Activated CD8-positive, alpha-beta memory T cell treated with anti-CD3 and anti-CD28 coated beads for 24 hours (primary cell): Measurements from ENCODE around the gene NELFB.
A peak's percentile ranks its signal among the peaks of the same experiment; 100 is the strongest.

ENCODE experiments used
- DNase-seq: peaks from one replicate; pipeline ENCODE4 v3.0.0-alpha.2; 2020

Gene NELFB

DNA sequence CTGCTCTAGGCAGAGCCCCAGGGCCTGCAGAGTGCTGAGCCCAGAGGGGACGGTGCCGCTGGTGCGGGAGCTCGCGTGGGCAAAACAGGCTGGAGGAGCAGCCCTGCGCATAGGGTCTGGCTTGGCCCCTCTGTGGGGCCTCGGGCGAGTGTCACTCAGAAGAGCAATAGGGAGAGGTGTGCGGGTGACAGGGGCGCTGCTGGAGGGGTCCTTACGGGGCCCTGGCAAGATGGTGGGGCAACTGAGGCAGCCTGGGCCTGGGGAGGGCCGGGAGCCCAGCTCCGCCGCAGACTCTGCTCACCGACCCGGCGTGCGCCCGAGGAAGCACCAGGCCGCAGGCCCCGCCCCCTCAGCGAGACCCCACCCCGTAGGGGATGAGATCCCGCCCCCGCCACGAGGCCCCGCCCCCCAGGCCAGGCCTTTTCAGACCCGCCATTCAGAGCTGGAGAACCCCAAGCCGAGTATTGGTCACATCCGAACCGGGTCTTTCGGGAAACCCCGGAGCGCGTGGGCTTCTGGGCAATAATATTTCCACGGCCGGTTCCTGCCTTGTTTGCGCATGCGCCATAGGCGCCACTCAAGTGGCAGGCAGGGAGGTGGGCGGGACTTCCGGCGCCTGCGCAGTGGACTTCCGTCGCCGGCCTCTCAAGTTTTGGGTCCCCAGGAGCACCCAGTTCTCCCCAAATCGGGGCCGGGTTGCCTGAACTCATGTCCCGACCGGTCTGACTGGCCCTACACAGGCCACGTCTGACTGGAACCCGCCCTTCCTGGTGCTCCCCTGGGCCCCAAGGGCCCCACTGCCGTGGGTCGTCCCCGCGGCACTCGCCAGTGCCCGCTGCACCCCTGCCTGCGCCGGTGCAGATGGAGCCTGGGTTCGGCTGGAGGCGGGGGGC is 31.8 kb upstream of the NELFB start:
- peak; percentile 98 for DNase-seq

DNA sequence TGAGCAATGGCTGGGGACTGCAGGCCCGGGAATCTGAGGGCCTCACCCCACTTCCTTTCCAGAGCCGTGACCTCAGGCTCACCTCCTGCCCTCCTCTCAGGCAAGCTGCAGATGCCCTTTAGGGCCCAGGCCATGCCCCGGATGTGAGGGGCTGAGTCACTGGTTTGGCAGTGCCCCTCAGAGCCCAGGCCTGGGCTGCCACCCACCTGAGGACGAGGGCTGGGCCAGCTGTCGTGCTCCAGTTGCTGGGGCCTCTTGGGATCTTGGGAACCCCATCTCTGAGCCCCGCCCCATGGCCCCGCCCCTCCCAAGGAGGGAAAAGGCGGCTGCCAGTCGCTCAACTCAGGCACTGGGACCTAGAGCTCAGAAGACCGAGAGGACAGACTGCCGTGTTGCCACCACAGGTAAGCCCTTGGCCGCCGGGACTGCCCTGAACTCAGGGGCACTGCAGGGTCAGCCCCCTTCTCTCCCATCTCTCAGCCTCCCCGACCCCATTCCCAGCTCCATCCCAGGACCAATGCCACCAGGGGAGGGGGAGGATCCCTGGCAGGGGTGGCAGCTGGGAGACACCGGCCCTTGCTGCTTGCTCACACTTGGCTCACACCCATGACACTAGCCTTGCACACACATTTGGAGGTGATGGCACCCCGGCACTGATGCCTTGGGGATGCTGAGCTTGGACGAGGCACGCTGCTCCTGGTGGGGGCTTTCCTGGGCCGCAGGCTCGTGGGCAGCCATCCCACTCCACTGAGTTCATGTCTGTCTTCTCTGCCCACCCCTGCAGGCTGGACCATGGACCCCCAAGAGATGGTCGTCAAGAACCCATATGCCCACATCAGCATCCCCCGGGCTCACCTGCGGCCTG is 30.1 kb upstream of the NELFB start, which contains the start of gene CYSRT1:
CYSRT1 (plus strand) TSS at position 345 of the 865 bp plus-strand sequence; CDS start at position 793, 448 bp downstream.
- no peak for DNase-seq

DNA sequence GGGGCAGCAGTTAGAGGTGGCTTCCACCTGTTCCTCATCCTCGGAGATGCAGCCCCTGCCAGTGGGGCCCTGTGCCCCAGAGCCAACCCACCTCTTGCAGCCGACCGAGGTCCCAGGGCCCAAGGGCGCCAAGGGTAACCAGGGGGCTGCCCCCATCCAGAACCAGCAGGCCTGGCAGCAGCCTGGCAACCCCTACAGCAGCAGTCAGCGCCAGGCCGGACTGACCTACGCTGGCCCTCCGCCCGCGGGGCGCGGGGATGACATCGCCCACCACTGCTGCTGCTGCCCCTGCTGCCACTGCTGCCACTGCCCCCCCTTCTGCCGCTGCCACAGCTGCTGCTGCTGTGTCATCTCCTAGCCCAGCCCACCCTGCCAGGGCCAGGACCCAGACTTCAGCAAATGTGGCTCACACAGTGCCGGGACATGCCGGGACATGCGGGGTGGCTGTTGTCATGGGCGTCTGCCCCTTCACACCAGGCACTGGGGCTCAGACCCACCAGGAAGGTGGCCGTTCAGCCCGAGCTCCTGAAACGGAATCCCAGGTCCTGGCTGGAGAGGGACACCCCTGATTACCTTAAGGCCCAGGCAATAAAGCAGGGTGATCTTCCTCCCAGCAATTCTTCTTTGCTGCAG is 29.3 kb upstream of the NELFB start:
- DNase-seq: no peak

DNA sequence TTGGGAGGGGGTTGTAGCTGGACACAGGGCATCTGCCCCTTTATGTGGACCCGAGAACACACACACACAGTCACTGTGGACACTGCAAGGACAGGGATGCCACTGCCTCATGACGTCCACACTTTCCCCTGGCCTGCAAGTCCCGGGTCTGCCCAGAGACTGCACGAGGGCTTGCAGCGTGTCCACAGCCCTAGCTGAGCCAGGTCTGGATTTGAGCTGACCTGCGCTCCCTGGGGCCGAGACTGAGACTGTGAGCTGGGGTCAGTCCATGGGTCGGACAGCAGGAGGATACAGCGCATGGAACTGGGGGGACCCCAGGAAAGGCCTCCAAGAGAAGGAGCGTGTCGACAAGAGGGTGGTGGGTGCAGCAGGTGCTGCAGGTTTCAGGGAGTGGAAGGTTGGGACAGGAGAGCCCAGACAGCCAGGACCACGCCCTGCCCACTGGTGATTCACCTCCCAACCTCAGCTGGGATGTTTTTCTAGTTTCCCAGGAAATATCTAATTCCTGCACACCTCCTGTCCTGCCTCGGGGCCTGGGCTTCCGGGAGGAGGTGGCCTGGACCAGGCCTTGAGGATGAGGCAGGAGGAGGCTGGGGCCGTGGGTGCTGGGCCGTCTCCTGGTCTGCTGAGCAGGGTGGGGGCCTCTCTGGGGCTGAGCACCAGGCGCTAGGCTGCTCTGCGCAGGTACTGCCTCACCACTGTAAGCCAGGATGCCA is 28.6 kb upstream of the NELFB start:
- no peak for DNase-seq

DNA sequence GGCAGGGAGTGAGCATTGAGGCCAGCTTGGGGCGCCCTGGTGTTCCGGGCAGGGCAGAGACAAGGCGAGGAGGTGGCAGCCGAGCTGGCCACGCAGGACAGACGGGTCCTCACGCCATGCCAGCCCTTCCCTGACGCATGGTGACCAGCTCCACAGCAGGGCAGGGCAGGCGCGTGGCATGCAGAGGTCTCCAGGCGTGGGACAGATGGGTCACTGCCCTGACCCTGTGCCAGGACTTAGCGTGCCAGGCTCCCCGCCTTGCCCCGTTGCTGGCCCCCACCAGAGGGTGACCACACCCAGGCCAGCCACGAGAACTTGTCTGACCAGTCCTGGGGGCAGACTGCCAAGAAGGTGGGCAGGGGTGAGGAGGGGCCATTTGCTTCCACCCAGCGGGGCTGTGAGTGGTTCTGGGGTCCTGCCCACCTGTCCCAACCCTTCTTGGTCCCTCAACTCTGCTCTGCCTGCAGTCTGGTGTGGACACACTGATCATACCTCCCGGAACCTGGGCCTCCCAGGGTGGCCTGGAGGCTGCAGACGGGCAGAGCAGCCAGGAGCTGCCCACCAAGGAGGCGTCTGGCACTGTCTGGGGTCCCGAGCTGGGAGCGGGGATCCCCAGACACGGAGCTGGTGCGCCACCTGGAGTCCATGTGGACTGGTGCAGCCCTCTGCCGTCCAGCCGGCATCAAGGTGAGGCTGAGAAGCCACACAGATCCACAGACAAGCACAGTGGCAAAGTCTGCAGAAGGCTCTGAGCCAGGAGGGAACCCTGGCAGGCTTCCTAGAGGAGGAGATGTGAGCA is 27.9 kb upstream of the NELFB start, which contains the start of gene RNF224:
RNF224 (plus strand) TSS at position 449 of the 799 bp plus-strand sequence. CDS start 834 bp downstream, outside the sequence.
- DNase-seq: peak; percentile 92

DNA sequence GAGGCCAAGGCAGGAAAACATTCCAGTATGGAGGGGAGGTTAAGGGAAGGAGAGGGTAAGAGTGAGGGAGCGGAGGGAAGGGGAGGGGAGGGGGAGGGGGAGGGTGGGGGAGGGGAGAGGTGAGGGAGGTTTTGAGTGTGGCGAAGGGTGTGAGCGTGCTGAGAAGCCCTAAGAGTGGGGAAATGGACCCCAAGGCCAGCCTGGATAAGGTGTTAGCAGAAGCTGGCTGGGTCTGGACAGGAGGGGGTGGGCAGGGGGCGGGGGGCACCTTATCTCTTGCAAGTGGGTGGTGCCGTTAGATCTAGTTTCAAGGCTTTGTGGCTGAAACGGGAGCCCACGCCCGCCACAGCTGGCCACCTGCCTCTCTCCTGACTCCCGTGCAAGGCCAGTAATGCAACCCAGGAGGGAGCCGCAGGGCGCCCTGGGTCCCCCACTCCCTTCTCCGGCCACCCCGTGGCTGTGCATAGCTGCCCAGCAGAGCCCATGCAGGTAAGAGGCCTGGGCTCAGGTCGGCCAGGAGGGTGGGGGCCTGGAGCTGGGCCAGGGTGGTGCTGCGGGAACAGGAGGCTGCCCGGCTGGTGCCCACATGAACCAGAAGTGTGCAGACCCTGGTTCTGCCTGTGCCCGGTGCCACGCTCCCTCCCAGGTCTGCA is 27.1 kb upstream of the NELFB start:
- DNase-seq: no peak

DNA sequence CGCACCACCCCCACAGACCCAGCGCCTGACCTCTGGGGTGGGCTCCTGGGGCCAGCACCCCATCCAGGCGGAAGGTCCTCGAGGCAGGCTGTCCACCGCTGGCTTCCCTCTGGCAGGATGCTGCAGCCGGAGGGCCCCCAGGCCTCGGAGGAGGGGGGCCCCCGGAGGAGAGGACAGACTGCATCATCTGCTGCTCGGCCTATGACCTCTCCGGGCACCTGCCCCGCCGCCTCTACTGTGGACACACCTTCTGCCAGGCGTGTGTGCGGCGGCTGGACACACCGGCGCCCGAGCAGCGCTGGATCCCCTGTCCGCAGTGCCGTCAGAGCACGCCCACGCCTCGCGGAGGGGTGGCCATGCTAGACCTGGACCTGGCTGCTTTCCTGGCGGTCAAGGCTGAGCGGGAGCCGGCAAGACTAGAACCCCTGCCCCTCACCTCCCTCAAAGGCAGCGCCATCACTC is 26.6 kb upstream of the NELFB start:
- DNase-seq: no peak

DNA sequence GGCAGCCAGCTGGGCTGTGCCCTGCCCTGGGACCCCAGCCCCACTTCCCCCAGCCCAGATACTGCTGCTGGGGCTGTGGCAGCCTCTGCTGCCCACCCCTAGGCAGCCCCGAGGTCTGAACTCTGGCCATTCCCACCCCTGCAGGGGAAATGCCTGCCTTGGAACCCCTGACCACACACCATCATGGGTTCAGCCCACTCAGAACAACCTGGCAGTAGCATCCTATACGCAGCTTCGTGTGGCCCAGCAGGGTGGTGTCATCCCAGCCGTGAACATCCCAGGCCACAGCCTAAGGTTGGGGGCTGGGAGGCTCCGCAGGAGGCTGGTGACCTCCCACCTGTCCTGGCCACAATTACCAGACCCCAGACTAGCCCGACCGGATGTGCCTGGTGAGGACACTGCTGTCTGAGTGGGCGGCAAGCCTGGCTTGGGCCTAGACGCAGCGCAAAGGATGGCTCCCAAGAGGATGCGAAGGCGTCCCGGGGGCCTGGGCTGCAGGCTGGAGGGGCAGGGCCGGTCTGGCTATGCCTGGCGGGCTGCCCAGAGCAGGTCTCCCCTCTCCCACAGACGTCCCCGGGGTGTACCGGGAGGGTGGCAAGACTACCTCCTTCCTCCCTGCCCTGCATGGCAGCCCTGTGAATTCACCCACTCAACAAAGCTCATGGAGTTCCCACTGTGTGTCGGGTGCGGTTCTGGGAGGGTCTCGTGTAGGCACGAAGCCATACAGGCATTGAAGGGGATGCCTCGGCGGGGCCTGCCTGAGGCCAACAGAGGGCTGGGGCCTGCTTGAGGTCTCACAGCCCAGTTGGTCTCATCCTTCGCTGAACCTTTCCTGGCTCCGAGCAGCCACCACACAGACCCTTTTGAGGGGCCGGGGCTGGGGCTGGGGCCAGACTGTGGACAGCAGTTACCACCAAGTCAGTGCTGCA is 25.9 kb upstream of the NELFB start:
- no peak for DNase-seq

DNA sequence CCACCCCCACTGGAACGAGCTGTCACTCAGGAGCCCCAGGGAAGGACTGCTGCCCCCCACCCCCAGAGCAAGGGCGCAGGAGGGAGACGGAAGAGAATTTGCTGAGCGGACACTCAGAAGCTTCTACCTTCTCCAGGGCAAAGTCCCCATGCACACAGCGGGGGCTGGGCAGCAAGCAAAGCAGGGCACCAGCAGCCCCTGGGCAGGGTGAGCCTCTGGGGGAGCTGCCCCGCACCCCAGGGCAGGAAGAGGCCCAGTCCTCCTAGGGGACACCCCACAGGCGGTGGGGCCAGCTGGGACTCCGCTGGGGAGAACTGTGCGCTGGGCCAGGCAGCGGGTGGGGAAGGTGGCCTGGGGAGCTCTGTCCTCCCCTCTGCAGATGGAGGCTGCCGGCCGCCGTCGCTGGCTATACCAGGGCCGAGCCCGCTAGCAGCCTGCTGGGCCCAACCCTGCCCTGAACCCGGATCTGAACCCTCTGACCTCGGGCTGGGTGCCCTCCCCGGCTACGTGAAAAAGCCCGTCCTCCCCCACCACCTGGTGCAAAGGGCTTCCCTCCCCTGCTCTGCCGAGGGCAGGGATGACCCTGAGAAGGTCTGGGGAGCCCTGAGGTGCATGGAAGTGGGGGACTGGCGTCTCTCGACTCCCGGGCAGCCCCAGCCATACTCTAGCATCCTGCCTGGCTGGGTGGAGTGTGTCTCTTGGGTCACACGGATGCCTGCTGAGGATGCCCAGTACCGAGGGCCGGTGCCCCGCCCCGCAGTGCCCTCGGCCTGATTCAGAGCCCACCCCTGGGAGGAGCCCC is 25.0 kb upstream of the NELFB start:
- DNase-seq: no peak

DNA sequence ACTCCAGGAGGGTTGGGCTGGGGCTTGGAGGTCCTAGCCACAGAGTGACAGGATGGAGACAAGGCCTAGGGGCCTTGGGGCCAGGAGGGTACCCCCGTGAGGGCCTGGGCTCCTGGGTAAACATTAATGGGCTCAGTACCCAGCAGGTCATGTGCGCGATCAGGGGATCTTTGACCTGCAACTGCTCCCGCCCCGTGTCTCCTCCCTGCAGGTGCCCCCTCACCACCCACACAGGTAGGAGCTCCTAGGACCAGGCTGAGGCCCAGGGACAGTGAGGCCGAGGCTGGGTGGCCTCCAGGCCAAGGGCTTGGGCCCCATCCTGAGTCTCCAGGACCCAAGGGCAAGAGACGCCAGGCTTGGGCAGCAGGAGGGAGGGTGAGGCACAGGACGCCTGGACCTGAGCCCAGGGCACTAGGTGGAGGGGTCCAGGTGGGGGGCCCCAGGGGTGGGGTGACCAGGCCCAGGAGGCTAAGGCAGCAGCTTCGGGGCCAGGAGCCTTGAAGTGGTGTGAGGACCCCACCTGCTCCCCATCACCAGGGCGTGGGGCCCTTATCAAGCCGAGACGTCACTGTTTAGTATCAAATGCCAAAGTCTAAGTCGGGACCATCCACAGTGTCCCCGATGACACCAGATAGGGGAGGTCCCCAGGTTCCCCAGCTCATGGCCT is 24.3 kb upstream of the NELFB start, which contains the start of gene SLC34A3:
SLC34A3 (plus strand) TSS at position 197 of the 667 bp plus-strand sequence. CDS start 802 bp downstream, outside the sequence.
- no peak for DNase-seq

DNA sequence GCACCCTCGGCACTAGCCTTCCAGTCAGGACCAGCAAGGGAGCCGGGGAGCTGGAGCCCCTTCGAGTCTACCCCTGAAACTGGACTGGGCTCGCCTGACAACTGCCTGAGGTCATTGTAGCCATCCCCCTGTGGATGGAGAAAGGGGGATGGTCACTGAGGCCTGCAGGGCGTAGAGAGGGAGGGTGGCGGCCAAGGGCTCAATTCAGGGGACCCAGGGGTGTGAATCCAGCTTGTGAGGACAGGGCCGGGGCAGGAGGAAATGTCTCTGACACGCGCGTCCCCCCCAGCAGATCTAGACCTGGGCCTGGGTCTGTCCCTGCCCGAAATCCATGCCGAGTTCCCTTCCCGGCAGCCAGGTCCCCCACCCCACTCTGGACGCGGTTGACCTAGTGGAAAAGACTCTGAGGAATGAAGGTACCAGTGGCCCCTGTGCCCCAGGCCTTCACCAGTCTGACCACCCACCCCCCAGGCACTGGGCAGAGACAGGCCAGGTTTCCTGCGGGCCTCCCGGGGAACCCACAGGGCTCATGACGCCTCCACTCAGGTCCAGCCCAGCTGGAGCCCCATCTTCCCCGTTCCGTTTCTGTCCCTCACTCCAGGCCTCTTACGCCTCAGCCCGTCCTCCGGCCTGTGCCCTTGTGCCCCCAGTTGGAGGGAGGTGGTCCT is 23.6 kb upstream of the NELFB start:
- no peak for DNase-seq

DNA sequence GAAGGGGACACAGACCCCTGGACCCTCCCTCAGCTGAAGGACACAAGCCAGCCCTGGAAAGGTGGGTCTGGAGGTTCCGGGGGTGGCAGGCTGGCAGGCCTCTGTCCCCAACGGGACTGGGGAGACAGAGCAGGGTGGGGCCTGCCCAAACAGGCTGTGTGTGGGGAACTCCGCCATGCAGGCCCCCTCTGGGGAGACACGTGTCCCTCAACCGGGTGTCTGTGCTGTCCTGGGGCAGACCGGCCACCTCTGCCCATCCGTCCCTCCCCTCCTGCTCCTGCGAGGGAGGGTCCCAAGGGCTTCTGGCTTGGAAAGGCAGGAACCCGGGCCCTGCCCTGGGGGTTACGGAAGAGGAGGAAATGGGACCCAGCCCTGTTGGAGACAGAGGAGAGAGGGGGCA is 23.0 kb upstream of the NELFB start:
- no peak for DNase-seq

DNA sequence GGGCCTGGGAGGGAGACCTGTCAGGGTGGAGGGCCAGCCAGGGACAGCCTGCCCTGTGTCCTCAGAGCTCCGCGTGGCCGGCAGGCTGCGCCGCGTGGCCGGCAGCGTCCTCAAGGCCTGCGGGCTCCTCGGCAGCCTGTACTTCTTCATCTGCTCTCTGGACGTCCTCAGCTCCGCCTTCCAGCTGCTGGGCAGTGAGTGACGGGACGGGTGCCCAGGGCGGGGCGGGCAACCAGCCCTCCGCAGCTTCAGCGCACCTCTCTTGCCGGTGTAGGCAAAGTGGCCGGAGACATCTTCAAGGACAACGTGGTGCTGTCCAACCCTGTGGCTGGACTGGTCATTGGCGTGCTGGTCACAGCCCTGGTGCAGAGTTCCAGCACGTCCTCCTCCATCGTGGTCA is 22.6 kb upstream of the NELFB start:
- no peak for DNase-seq

DNA sequence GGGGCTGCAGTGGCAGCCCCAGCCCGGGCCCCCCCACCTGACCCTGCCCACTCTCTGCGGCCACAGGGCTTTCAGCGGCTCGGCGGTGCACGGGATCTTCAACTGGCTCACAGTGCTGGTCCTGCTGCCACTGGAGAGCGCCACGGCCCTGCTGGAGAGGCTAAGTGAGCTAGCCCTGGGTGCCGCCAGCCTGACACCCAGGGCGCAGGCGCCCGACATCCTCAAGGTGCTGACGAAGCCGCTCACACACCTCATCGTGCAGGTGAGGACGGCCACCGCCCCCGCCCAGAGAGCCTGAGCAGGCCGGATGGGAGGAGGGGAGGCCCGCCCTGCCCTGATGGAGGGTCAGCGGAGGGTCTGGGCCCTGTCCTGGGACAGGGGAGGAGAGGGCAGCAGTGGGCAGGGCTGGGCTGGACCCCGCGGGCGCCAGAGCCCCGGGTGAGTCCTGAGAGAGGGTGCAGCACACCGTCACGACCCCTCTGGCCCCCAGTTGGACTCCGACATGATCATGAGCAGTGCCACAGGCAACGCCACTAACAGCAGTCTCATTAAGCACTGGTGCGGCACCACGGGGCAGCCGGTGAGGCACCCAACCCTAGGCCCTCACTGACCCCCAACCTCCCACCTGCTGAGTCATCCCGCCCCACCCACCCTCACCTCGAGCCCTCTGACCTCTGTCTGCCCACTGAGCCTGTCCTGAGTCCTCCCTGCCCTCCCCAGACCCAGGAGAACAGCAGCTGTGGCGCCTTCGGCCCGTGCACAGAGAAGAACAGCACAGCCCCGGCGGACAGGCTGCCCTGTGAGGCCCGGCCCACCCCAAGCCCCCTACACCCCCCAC is 21.8 kb upstream of the NELFB start:
- DNase-seq: no peak

DNA sequence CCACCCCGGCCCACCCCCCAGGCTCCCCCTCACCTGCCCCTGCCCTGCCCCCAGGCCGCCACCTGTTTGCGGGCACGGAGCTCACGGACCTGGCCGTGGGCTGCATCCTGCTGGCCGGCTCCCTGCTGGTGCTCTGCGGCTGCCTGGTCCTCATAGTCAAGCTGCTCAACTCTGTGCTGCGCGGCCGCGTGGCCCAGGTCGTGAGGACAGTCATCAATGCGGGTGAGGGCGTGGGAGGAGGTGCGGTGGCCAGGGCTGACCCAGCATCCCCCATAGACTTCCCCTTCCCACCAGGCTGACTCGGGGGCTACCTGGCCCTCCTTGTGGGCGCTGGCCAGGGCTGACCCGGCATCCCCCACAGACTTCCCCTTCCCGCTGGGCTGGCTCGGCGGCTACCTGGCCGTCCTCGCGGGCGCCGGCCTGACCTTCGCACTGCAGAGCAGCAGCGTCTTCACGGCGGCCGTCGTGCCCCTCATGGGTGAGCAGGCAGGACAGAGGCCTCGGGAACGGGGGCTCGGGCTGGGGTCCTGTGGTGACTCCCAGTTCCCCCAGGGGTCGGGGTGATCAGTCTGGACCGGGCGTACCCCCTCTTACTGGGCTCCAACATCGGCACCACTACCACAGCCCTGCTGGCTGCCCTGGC is 21.0 kb upstream of the NELFB start:
- no peak for DNase-seq
